Upper lobe of left lung (tissue), 6 donors: ENCODE results near the gene NFATC2IP. TPM values are rescaled to one million over a fixed set of nuclear protein-coding genes. Genes with fewer than 3 reads are reported as not detected.

ENCODE experiments used
- ATAC-seq, 2 donors: fragments of 200-7000 bp; cut with Tn5 transposase; one replicate each; pipeline ENCODE4 v1.9.1; 2022; ENCODE audit warnings: mild to moderate bottlenecking in 2 of 2, moderate library complexity in 2 of 2; ENCODE audit not compliant: low FRiP score in 2 of 2
- DNase-seq, 2 donors: peaks; one replicate each; pipeline ENCODE4 v3.0.0-alpha.2; 2019 to 2020
- H3K27ac ChIP-seq, 4 donors: fragments of 200-600 bp; sonication (generic); one replicate each; pipeline ENCODE4 v1.5.1; 2016 to 2019
- H3K27me3 ChIP-seq, 4 donors: fragments of 200-600 bp; sonication (generic); one replicate each; pipeline ENCODE4 v1.5.1; 2017 to 2019
- H3K36me3 ChIP-seq, 4 donors: fragments of 200-600 bp; sonication (generic); one replicate each; pipeline ENCODE4 v1.5.1; 2016 to 2019
- H3K4me1 ChIP-seq, 4 donors: fragments of 200-600 bp; sonication (generic); one replicate each; pipeline ENCODE4 v1.5.1; 2018 to 2019
- H3K4me3 ChIP-seq, 4 donors: fragments of 200-600 bp; sonication (generic); one replicate each; pipeline ENCODE4 v1.5.1; 2017 to 2019; ENCODE audit warnings: mild to moderate bottlenecking in 2 of 4, moderate library complexity in 1 of 4
- H3K9me3 ChIP-seq, 4 donors: fragments of 200-600 bp; sonication (generic); one replicate each; pipeline ENCODE4 v1.5.1; 2018 to 2019
- CTCF ChIP-seq, 6 experiments: fragments of 450-650 bp in 4 of 6; fragments of 200-600 bp in 2 of 6; sonication (generic) in 2 of 6; IDR thresholded peaks; one replicate each; pipeline ENCODE4 v1.5.1; 2016 to 2019; ENCODE audit warnings: antibody characterized with exemption in 6 of 6
- EP300 ChIP-seq, 4 donors: sonication (generic); formaldehyde crosslinking; IDR thresholded peaks; one replicate each; pipeline ENCODE4 v1.5.1; 2017; ENCODE audit warnings: antibody characterized with exemption in 4 of 4, control low read depth in 2 of 4
- POLR2A ChIP-seq, 4 donors: fragments of 450-650 bp; IDR thresholded peaks; one replicate each; pipeline ENCODE4 v1.5.1; 2016 to 2017; ENCODE audit warnings: antibody characterized with exemption in 4 of 4, mild to moderate bottlenecking in 2 of 4
- POLR2AphosphoS5 ChIP-seq, 2 donors: sonication (generic); formaldehyde crosslinking; IDR thresholded peaks; one replicate each; pipeline ENCODE4 v1.5.1; 2017; ENCODE audit warnings: antibody characterized with exemption in 2 of 2
- WGBS, 2 donors: methylation state at CpG; one replicate each; pipeline ENCODE4 v1.1.5; 2017 to 2018; 5-methylcytosine and 5-hydroxymethylcytosine counted together
- total RNA-seq, 6 donors: library from RNA; depleted of rRNA in 4 of 6; stranded (reverse); fragments of >200 nt in 4 of 6; gene quantifications; one replicate each; pipeline versions ENCODE4 v1.1.0 to v1.2.1, GENCODE V29; 2016 to 2021
- donor health status: DM: no; HTN: no; CAD: no; lungs with moderate emphysema.
- donor health status: DM: no; HTN: yes; CAD: no; lungs with severe emphysema.

The NFATC2IP gene
- total RNA-seq, 6 donors from 2014 or later: 24.6 to 62.9 (median 34.9) TPM

- Histone ChIP-seq H3K9me3 (no peaks in the 10 kb centered on the region), H3K27me3 (no peaks in the 10 kb centered on the region), H3K27ac (no peak overlapping the region), H3K36me3 (no peaks in the 10 kb centered on the region), H3K4me1 (peaks cover 9 to 10% (median 10%) of the 10 kb centered on the region in 4 donors), H3K4me3 (no peak overlapping the region)
- ATAC-seq (no peak), DNase-seq (no peak)
- no peak for TF ChIP-seq POLR2A (IDR thresholded peaks at IDR 0.05)
- no peak for TF ChIP-seq EP300 (IDR thresholded peaks at IDR 0.05)
- TF ChIP-seq CTCF (IDR thresholded peaks at IDR 0.05): no peak
- TF ChIP-seq POLR2AphosphoS5 (IDR thresholded peaks at IDR 0.05): no peak
Observed at GRCh38 chr16:28943281-28943680, 7.5 kb upstream of the NFATC2IP start.

GRCh38 chr16:28946681-28947080, 4.1 kb upstream of the NFATC2IP start:
- Histone ChIP-seq H3K27ac (no peak overlapping the region), H3K27me3 (no peaks in the 10 kb centered on the region), H3K4me3 (no peak overlapping the region), H3K4me1 (peaks cover 16 to 21% (median 17%) of the 10 kb centered on the region in 4 donors), H3K36me3 (no peaks in the 10 kb centered on the region), H3K9me3 (no peaks in the 10 kb centered on the region)
- no peak for TF ChIP-seq POLR2A (IDR thresholded peaks at IDR 0.05)
- no peak for TF ChIP-seq CTCF (IDR thresholded peaks at IDR 0.05)
- no peak for TF ChIP-seq EP300 (IDR thresholded peaks at IDR 0.05)
- no peak for TF ChIP-seq POLR2AphosphoS5 (IDR thresholded peaks at IDR 0.05)
- no peak for DNase-seq
- 76 to 78% methylated on average over 4 of the region's 4 CpGs for WGBS, 2 donors
- no peak for ATAC-seq

- DNase-seq (peak in 1 of 2 donors; percentile 44), ATAC-seq (peak in 1 of 2 donors; percentile 49)
- H3K4me3 ChIP-seq: peak overlapping the region; percentile 67 to 98 (median 78)
- H3K36me3 ChIP-seq: peaks cover 8 to 40% (median 29%) of the 10 kb centered on the region in 4 donors
- 3% methylated on average over 12 to 15 of the region's 17 CpGs for WGBS, 2 donors
- peaks cover 13 to 24% (median 14%) of the 10 kb centered on the region in 4 donors for H3K4me1 ChIP-seq
- TF ChIP-seq POLR2A (IDR thresholded peaks at IDR 0.05) (no peak), EP300 (IDR thresholded peaks at IDR 0.05) (no peak), POLR2AphosphoS5 (IDR thresholded peaks at IDR 0.05) (no peak), CTCF (IDR thresholded peaks at IDR 0.05) (no peak)
- no peaks in the 10 kb centered on the region for H3K9me3 ChIP-seq
- H3K27me3 ChIP-seq: no peaks in the 10 kb centered on the region
- peak overlapping the region; percentile 81 to 92 (median 86) for H3K27ac ChIP-seq
Observed at GRCh38 chr16:28951410-28951943, 740 bp downstream of the NFATC2IP start.

- ATAC-seq (no peak), DNase-seq (no peak)
- H3K27ac ChIP-seq: no peak overlapping the region
- H3K36me3 ChIP-seq: peaks cover 21 to 96% (median 73%) of the 10 kb centered on the region in 4 donors
- H3K4me1 ChIP-seq: no peaks in the 10 kb centered on the region
- WGBS, 2 donors: 89 to 91% methylated on average over 9 of the region's 9 CpGs
- no peak for TF ChIP-seq POLR2AphosphoS5 (IDR thresholded peaks at IDR 0.05)
- TF ChIP-seq CTCF (IDR thresholded peaks at IDR 0.05): no peak
- no peak for TF ChIP-seq EP300 (IDR thresholded peaks at IDR 0.05)
- TF ChIP-seq POLR2A (IDR thresholded peaks at IDR 0.05): no peak
- no peaks in the 10 kb centered on the region for H3K9me3 ChIP-seq
- H3K4me3 ChIP-seq: no peak overlapping the region
- H3K27me3 ChIP-seq: no peaks in the 10 kb centered on the region
Observed at GRCh38 chr16:28958216-28958615, 7.5 kb downstream of the NFATC2IP start.

GRCh38 chr16:28958836-28959235, 8.1 kb downstream of the NFATC2IP start:
- no peaks in the 10 kb centered on the region for H3K4me1 ChIP-seq
- no peaks in the 10 kb centered on the region for H3K27me3 ChIP-seq
- no peaks in the 10 kb centered on the region for H3K9me3 ChIP-seq
- DNase-seq (no peak), ATAC-seq (no peak)
- peaks cover 21 to 96% (median 76%) of the 10 kb centered on the region in 4 donors for H3K36me3 ChIP-seq
- no peak overlapping the region for H3K4me3 ChIP-seq
- WGBS, 2 donors: 89 to 90% methylated on average over 5 to 6 of the region's 6 CpGs
- TF ChIP-seq CTCF (IDR thresholded peaks at IDR 0.05) (no peak), POLR2AphosphoS5 (IDR thresholded peaks at IDR 0.05) (no peak), POLR2A (IDR thresholded peaks at IDR 0.05) (no peak), EP300 (IDR thresholded peaks at IDR 0.05) (no peak)
- no peak overlapping the region for H3K27ac ChIP-seq
